GM12878 (cell line): ENCODE results near the gene UQCC2. TPM values are rescaled to one million over a fixed set of nuclear protein-coding genes. Genes with fewer than 3 reads are reported as not detected.

Source experiments
- ATAC-seq: fragments of 200-7000 bp; cut with Tn5 transposase; 3 replicates; pipeline ENCODE4 v1.9.1; 2020; ENCODE audit warnings: mild to moderate bottlenecking, moderate library complexity
- BruUV-seq: library from RNA; stranded (reverse); fragments of 400-500 nt; replicated peaks from 2 replicates; lab custom pipeline; 2021; lab: Mats Ljungman, UMichigan
- CTCF ChIA-PET: fragments of 300-600 bp; sonication (Branson Sonifier 250); formaldehyde crosslinking; extraction: SDS; loops from one replicate; lab custom pipeline; 2021; ENCODE audit warnings: inconsistent platforms; lab: Yijun Ruan, JAX
- POLR2A ChIA-PET: fragments of 350-600 bp; formaldehyde crosslinking; extraction: SDS; loops from one replicate; lab custom pipeline; 2021; ENCODE audit warnings: inconsistent platforms; lab: Charles Lee
- RAD21 ChIA-PET: fragments of 300-600 bp; sonication (Branson Sonifier 250); formaldehyde crosslinking; loops from one replicate; lab custom pipeline; 2023; ENCODE audit warnings: antibody characterized with exemption; ENCODE audit not compliant: unreplicated experiment; lab: Charles Lee
- SMC1A ChIA-PET: fragments of 300-600 bp; sonication (Branson Sonifier 250); formaldehyde crosslinking; loops from one replicate; lab custom pipeline; 2023; ENCODE audit not compliant: unreplicated experiment, uncharacterized antibody; lab: Charles Lee
- DNase-seq: peaks from one replicate; pipeline ENCODE4 v3.0.0-alpha.2; 2011; ENCODE audit warnings: low read depth, low spot score
- FAIRE-seq: peaks from 3 replicates; lab custom pipeline; 2011; peaks lifted over from hg19 to GRCh38; lab: Jason Lieb, UNC
- H2AFZ ChIP-seq: 2 replicates; pipeline ENCODE4 v1.6.0; 2011; ENCODE audit warnings: low read depth, low read length, control low read depth; ENCODE audit not compliant: control insufficient read depth
- H3K27ac ChIP-seq: 2 replicates; pipeline ENCODE4 v1.5.1; 2011; ENCODE audit warnings: control low read depth; ENCODE audit not compliant: control insufficient read depth, insufficient read depth
- H3K27me3 ChIP-seq, 2 experiments: replicated peaks in 1 of 2; 2 replicates each; pipeline versions ENCODE4 v1.6.0 to v1.6.1; 2011; ENCODE audit warnings: low read length in 1 of 2; ENCODE audit not compliant: control insufficient read depth in 2 of 2, insufficient read depth in 2 of 2
- H3K36me3 ChIP-seq, 2 experiments: 2 replicates each; pipeline ENCODE4 v1.5.1; 2011; ENCODE audit warnings: low read length in 1 of 2; ENCODE audit not compliant: control insufficient read depth in 2 of 2, insufficient read depth in 2 of 2
- H3K4me1 ChIP-seq: 2 replicates; pipeline ENCODE4 v1.6.1; 2011; ENCODE audit warnings: mild to moderate bottlenecking, low read length, moderate library complexity, mixed read lengths; ENCODE audit not compliant: control insufficient read depth, insufficient read depth
- H3K4me2 ChIP-seq: 2 replicates; pipeline ENCODE4 v1.6.0; 2011; ENCODE audit warnings: control low read depth; ENCODE audit not compliant: control insufficient read depth, insufficient read depth
- H3K4me3 ChIP-seq: fragments of 200-600 bp; sonication (generic); 2 replicates; pipeline ENCODE4 v1.5.1; 2016
- H3K79me2 ChIP-seq: 2 replicates; pipeline ENCODE4 v1.6.0; 2011; ENCODE audit warnings: low read length; ENCODE audit not compliant: control insufficient read depth, insufficient read depth
- H3K9ac ChIP-seq: 2 replicates; pipeline ENCODE4 v1.8.0; 2011; ENCODE audit warnings: low read length, control low read depth, mixed read lengths; ENCODE audit not compliant: control insufficient read depth, insufficient read depth
- H3K9me3 ChIP-seq: replicated peaks from 3 replicates; pipeline ENCODE4 v1.5.1; 2011; ENCODE audit warnings: mild to moderate bottlenecking, low read length; ENCODE audit not compliant: control insufficient read depth, insufficient read depth
- H4K20me1 ChIP-seq: 2 replicates; pipeline ENCODE4 v1.6.0; 2011; ENCODE audit not compliant: control insufficient read depth, insufficient read depth
- ATF7 ChIP-seq: fragments of 450-650 bp; IDR thresholded peaks from 2 replicates; pipeline ENCODE4 v1.6.1; 2016; ENCODE audit warnings: low read depth, mild to moderate bottlenecking
- CEBPB ChIP-seq, 2 experiments: fragments of 150-350 bp in 1 of 2; IDR thresholded peaks; 2 replicates each; pipeline ENCODE4 v1.6.1; 2012 to 2014; ENCODE audit warnings: low read depth in 2 of 2, low read length in 2 of 2, borderline replicate concordance in 1 of 2, inconsistent platforms in 1 of 2
- CEBPZ ChIP-seq: fragments of 150-350 bp; IDR thresholded peaks from 2 replicates; pipeline ENCODE4 v1.6.1; 2016; ENCODE audit warnings: low read depth, low read length
- FOS ChIP-seq: IDR thresholded peaks from 3 replicates; pipeline ENCODE4 v1.6.1; 2011; ENCODE audit warnings: borderline replicate concordance; ENCODE audit not compliant: insufficient read length; ENCODE audit errors: extremely low read depth
- HCFC1 ChIP-seq: fragments of 150-350 bp; IDR thresholded peaks from 2 replicates; pipeline ENCODE4 v1.6.1; 2014; ENCODE audit warnings: low read length
- IKZF2 ChIP-seq, 2 experiments: fragments of 450-650 bp; IDR thresholded peaks; 2 replicates each; pipeline ENCODE4 v1.6.1; 2017; ENCODE audit warnings: mild to moderate bottlenecking in 2 of 2, moderate library complexity in 2 of 2
- MAX ChIP-seq: IDR thresholded peaks from 2 replicates; pipeline ENCODE4 v1.6.1; 2012; ENCODE audit warnings: low read depth, low read length, improper control_type of control experiment
- NRF1 ChIP-seq: conservative IDR thresholded peaks from 2 replicates; pipeline ENCODE4 v1.6.1; 2011; ENCODE audit warnings: mild to moderate bottlenecking, low read depth, low read length, improper control_type of control experiment
- RAD51 ChIP-seq: fragments of 450-650 bp; IDR thresholded peaks from 2 replicates; pipeline ENCODE4 v1.6.1; 2016; ENCODE audit warnings: moderate library complexity, mild to moderate bottlenecking, inconsistent platforms
- ZNF217 ChIP-seq: fragments of 450-650 bp; IDR thresholded peaks from 2 replicates; pipeline ENCODE4 v1.6.1; 2017; ENCODE audit warnings: antibody characterized with exemption, mild to moderate bottlenecking
- ZNF24 ChIP-seq: fragments of 450-650 bp; IDR thresholded peaks from 2 replicates; pipeline ENCODE4 v1.6.1; 2017; ENCODE audit warnings: antibody characterized with exemption, mild to moderate bottlenecking
- ZNF622 ChIP-seq: fragments of 450-650 bp; IDR thresholded peaks from 2 replicates; pipeline ENCODE4 v1.6.1; 2017; ENCODE audit warnings: mild to moderate bottlenecking, inconsistent platforms
- WGBS: methylation state at CpG from one replicate; pipeline ENCODE4 v1.1.6; 2016; ENCODE audit warnings: low lambda C conversion rate; ENCODE audit not compliant: insufficient replicate concordance, insufficient coverage; ENCODE audit errors: missing lambda C conversion rate; 5-methylcytosine and 5-hydroxymethylcytosine counted together
- in situ Hi-C: fragments of 300-500 bp; cut with MboI; formaldehyde crosslinking; loops from 9 replicates; pipeline ENCODE4 v1.14.3; 2018; ENCODE audit warnings: mixed read lengths
- intact Hi-C: fragments of 100-400 bp; cut with micrococcal nuclease; formaldehyde crosslinking; loops from one replicate; pipeline ENCODE4 v1.14.2; 2022; ENCODE audit not compliant: unreplicated experiment
- polyA plus RNA-seq, 11 experiments: library from polyadenylated mRNA; depleted of rRNA in 4 of 11; unstranded in 6 of 11; stranded (reverse) in 5 of 11; fragments of >200 nt; fragmentation: Nextera tagmentation in 4 of 11; fragmentation: Illumina TruSeq in 1 of 11; extraction: Ambion mirVana in 4 of 11; extraction: Trizol in 1 of 11; gene quantifications; 1 replicate in 1 of 11; 2 replicates in 10 of 11; pipeline versions ENCODE4 v1.2.1 to v1.2.3, GENCODE V29; 2011 to 2016; ENCODE audit warnings: inconsistent platforms in 2 of 11, missing spikeins in 2 of 11, low read depth in 1 of 11
- total RNA-seq, 4 experiments: library from RNA; depleted of rRNA in 3 of 4; stranded (reverse); fragments of >200 nt in 3 of 4; fragmentation: Illumina TruSeq in 1 of 4; extraction: Trizol in 1 of 4; gene quantifications; 2 replicates each; pipeline versions ENCODE4 v1.2.1 to v1.2.3, GENCODE V29; 2013 to 2021
- TF ChIP-seq, protein P1 (sequence below): fragments of 450-650 bp; IDR thresholded peaks from 2 replicates; pipeline ENCODE4 v1.6.1; 2018; ENCODE audit warnings: mild to moderate bottlenecking, low read depth, moderate library complexity; ENCODE audit not compliant: partially characterized antibody

The UQCC2 gene
- total and polyA plus RNA-seq, 10 of the 15 experiments (the other 5 are each of a cell fraction or from before 2014, with no cell fraction given), result 40.6 to 478 (median 71.2) TPM

GRCh38 chr6:33688006-33688405, 23.5 kb downstream of the UQCC2 start (continued):
- no peak for TF ChIP-seq MAX

DNA sequence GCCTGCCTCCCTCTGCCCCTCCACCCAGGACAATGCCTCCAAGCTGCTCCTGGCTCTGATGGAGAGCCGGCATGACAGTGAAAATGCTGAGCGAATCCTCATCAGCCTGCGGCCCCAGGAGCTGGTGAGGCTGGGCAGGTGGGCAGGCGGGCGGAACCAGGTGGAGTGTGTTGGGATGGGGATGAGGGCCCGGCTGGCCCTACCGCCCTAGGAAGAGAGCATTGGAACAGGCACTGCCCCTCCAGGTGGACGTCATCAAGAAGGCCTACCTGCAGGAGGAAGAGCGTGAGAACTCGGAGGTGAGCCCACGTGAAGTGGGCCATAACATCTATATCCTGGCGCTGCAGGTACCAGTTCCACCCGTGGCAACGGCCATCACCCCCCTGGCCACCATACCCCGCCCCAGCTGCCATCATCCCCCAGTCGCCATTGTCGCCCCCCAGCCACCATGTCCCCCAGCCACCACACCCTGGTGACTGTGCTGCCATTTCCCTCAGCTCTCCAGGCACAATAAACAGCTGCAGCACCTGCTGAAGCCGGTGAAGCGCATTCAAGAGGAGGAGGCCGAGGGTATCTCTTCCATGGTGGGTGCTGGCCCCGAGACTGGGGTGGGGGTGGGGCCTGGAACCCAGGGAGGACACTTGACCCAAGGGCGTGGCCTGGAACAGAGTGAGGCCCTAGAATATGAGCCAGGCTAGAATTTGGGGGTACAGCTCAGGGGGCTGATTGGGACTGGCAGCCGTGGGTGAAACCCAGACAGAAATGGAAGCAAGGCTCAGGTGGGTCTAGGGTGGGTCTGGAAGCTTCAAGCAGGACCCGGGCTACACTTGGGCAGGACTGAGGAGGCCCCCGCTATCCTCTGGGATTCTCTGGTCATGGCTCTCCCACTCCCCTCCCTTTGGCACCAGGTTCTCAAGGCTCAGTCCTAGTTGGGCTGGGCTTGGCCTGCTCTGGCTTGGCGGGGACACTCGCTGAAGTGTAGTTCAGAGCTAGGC, 24.2 kb downstream of the UQCC2 start:
- CTCF ChIA-PET, result interaction anchor here (0.9 to 1.3 kb wide), 2 partner anchors 13 to 100 kb away, joined by 3 to 4 read pairs; no protein-coding TSS in a partner anchor
- RAD21 ChIA-PET, result no interaction called here
- peaks cover 4% of the 10 kb centered on the region for H3K4me1 ChIP-seq
- intact Hi-C loops (no loop called here), in situ Hi-C loops (no loop called here)
- no peaks in the 10 kb centered on the region for H3K27me3 ChIP-seq
- no peaks in the 10 kb centered on the region for H3K79me2 ChIP-seq
- H3K27ac ChIP-seq, result no peak overlapping the region
- no peak overlapping the region for H3K4me3 ChIP-seq
- DNase-seq, result no peak
- H3K9ac ChIP-seq, result no peak overlapping the region
- H3K4me2 ChIP-seq, result no peak overlapping the region
- BruUV-seq, result no TSS peak
- 94% methylated on average over 27 of the region's 27 CpGs for WGBS
- no peak for ATAC-seq
- H3K36me3 ChIP-seq, result peaks cover 13 to 61% of the 10 kb centered on the region in 2 experiments
- no peaks in the 10 kb centered on the region for H4K20me1 ChIP-seq
- H2AFZ ChIP-seq, result no peak overlapping the region
- SMC1A ChIA-PET, result interaction anchor here (0.7 kb wide), 1 partner anchor 96 kb away, joined by 3 read pairs; no protein-coding TSS in a partner anchor
- FAIRE-seq, result no peak
- POLR2A ChIA-PET, result no interaction called here
- H3K9me3 ChIP-seq, result no peaks in the 10 kb centered on the region
- no peak for TF ChIP-seq FOS
- no peak for TF ChIP-seq NRF1
- TF ChIP-seq, protein P1, sequence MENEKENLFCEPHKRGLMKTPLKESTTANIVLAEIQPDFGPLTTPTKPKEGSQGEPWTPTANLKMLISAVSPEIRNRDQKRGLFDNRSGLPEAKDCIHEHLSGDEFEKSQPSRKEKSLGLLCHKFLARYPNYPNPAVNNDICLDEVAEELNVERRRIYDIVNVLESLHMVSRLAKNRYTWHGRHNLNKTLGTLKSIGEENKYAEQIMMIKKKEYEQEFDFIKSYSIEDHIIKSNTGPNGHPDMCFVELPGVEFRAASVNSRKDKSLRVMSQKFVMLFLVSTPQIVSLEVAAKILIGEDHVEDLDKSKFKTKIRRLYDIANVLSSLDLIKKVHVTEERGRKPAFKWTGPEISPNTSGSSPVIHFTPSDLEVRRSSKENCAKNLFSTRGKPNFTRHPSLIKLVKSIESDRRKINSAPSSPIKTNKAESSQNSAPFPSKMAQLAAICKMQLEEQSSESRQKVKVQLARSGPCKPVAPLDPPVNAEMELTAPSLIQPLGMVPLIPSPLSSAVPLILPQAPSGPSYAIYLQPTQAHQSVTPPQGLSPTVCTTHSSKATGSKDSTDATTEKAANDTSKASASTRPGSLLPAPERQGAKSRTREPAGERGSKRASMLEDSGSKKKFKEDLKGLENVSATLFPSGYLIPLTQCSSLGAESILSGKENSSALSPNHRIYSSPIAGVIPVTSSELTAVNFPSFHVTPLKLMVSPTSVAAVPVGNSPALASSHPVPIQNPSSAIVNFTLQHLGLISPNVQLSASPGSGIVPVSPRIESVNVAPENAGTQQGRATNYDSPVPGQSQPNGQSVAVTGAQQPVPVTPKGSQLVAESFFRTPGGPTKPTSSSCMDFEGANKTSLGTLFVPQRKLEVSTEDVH, result no peak
- no peak for TF ChIP-seq CEBPB (IDR thresholded peaks at IDR 0.05; ENCODE audit: borderline replicate concordance in 1 of 2, low read depth in 2 of 2, low read length in 2 of 2)
- no peak for TF ChIP-seq IKZF2 (IDR thresholded peaks at IDR 0.05)
- no peak for TF ChIP-seq HCFC1
- no peak for TF ChIP-seq ZNF24
- no peak for TF ChIP-seq CEBPZ
- no peak for TF ChIP-seq ZNF622
- no peak for TF ChIP-seq ZNF217
- TF ChIP-seq RAD51, result no peak
- TF ChIP-seq ATF7, result no peak
